IMR-90 (cell line): ENCODE measurements around the gene NDUFS5. TPM values are rescaled to one million over a fixed set of nuclear protein-coding genes. Genes with fewer than 3 reads are reported as not detected.

Source experiments
- ATAC-seq: fragments of 200-7000 bp; cut with Tn5 transposase; 2 replicates; pipeline ENCODE4 v1.9.1; 2020; ENCODE audit warnings: low read depth, mild to moderate bottlenecking, moderate library complexity
- BruUV-seq: library from RNA; stranded (reverse); fragments of 400-500 nt; replicated peaks from 2 replicates; lab custom pipeline; 2021; lab: Mats Ljungman, UMichigan
- CTCF ChIA-PET: fragments of 300-600 bp; formaldehyde crosslinking; extraction: SDS; loops from one replicate; lab custom pipeline; 2021; ENCODE audit warnings: antibody characterized with exemption; lab: Yijun Ruan, JAX
- POLR2A ChIA-PET: fragments of 300-600 bp; sonication (Branson Sonifier 250); formaldehyde crosslinking; loops from one replicate; lab custom pipeline; 2022; ENCODE audit warnings: antibody characterized with exemption; ENCODE audit not compliant: unreplicated experiment; lab: Charles Lee
- DNase-seq: peaks from one replicate; pipeline ENCODE4 v3.0.0; 2013
- H2AFZ ChIP-seq: replicated peaks from 2 replicates; pipeline ENCODE3; 2013; ENCODE audit warnings: low read length, mild to moderate bottlenecking; ENCODE audit not compliant: poor library complexity
- H2AK5ac ChIP-seq: 2 replicates; pipeline ENCODE4 v1.6.1; 2013; ENCODE audit warnings: low read depth, low read length, inconsistent platforms
- H2AK9ac ChIP-seq: replicated peaks from 2 replicates; pipeline ENCODE3; 2013; ENCODE audit warnings: mild to moderate bottlenecking, low read depth, low read length, moderate library complexity; ENCODE audit not compliant: poor library complexity
- H2BK120ac ChIP-seq: 2 replicates; pipeline ENCODE4 v1.6.1; 2013; ENCODE audit warnings: low read depth, low read length, inconsistent platforms
- H2BK15ac ChIP-seq: 3 replicates; pipeline ENCODE4 v1.6.1; 2013; ENCODE audit warnings: low read depth, low read length, inconsistent platforms
- H2BK20ac ChIP-seq: 2 replicates; pipeline ENCODE4 v1.6.1; 2013; ENCODE audit warnings: low read depth, mild to moderate bottlenecking, inconsistent platforms, low read length, moderate library complexity
- H2BK5ac ChIP-seq: 2 replicates; pipeline ENCODE4 v1.6.1; 2013; ENCODE audit warnings: mild to moderate bottlenecking, low read depth, low read length, inconsistent platforms; ENCODE audit not compliant: poor library complexity, severe bottlenecking
- H3K14ac ChIP-seq: replicated peaks from 2 replicates; pipeline ENCODE4 v1.6.1; 2013; ENCODE audit warnings: low read depth, low read length, inconsistent platforms
- H3K18ac ChIP-seq: 2 replicates; pipeline ENCODE4 v1.6.1; 2013; ENCODE audit warnings: low read depth, low read length, control low read depth
- H3K23ac ChIP-seq: 2 replicates; pipeline ENCODE4 v1.6.1; 2013; ENCODE audit warnings: low read depth, low read length, inconsistent platforms
- H3K27ac ChIP-seq: 2 replicates; pipeline ENCODE4 v1.5.1; 2013; ENCODE audit warnings: mild to moderate bottlenecking, control low read depth, low read length; ENCODE audit not compliant: insufficient read depth
- H3K27me3 ChIP-seq: 2 replicates; pipeline ENCODE4 v1.6.1; 2013; ENCODE audit warnings: low read length; ENCODE audit not compliant: control insufficient read depth, insufficient read depth
- H3K36me3 ChIP-seq: 2 replicates; pipeline ENCODE4 v1.6.1; 2013; ENCODE audit warnings: low read length, mixed read lengths; ENCODE audit not compliant: control insufficient read depth, insufficient read depth
- H3K4ac ChIP-seq: 2 replicates; pipeline ENCODE4 v1.6.1; 2013; ENCODE audit warnings: low read depth, low read length, inconsistent platforms
- H3K4me1 ChIP-seq: 2 replicates; pipeline ENCODE4 v1.6.1; 2013; ENCODE audit warnings: low read length, mixed read lengths; ENCODE audit not compliant: control insufficient read depth, insufficient read depth
- H3K4me2 ChIP-seq: 2 replicates; pipeline ENCODE4 v1.6.1; 2013; ENCODE audit warnings: low read depth, mild to moderate bottlenecking, control low read depth, low read length, moderate library complexity
- H3K4me3 ChIP-seq: 2 replicates; pipeline ENCODE4 v1.5.1; 2013; ENCODE audit warnings: low read depth, mild to moderate bottlenecking, control low read depth, low read length, moderate library complexity; ENCODE audit not compliant: insufficient read depth
- H3K56ac ChIP-seq: 2 replicates; pipeline ENCODE4 v1.6.1; 2013; ENCODE audit warnings: low read length, inconsistent platforms; ENCODE audit not compliant: insufficient read depth; ENCODE audit errors: extremely low read depth
- H3K79me1 ChIP-seq, 2 experiments: 2 replicates each; pipeline ENCODE4 v1.6.1; 2013; ENCODE audit warnings: low read length in 2 of 2, inconsistent platforms in 1 of 2, low read depth in 1 of 2
- H3K9ac ChIP-seq: 2 replicates; pipeline ENCODE4 v1.6.1; 2013; ENCODE audit warnings: low read depth, low read length, control low read depth
- H3K9me1 ChIP-seq: 2 replicates; pipeline ENCODE4 v1.6.1; 2013; ENCODE audit warnings: low read length, inconsistent platforms; ENCODE audit not compliant: insufficient read depth
- H3K9me3 ChIP-seq: 2 replicates; pipeline ENCODE4 v1.6.1; 2013; ENCODE audit warnings: low read length; ENCODE audit not compliant: control insufficient read depth, insufficient read depth
- H4K20me1 ChIP-seq: 2 replicates; pipeline ENCODE4 v1.6.1; 2013; ENCODE audit warnings: low read length, inconsistent platforms; ENCODE audit not compliant: insufficient read depth
- H4K5ac ChIP-seq: 2 replicates; pipeline ENCODE4 v1.6.1; 2013; ENCODE audit warnings: mild to moderate bottlenecking, low read depth, low read length, control low read depth
- H4K8ac ChIP-seq, 2 experiments: 2 replicates each; pipeline ENCODE4 v1.6.1; 2013; ENCODE audit warnings: low read depth in 2 of 2, low read length in 2 of 2, control low read depth in 1 of 2, inconsistent platforms in 1 of 2
- H4K91ac ChIP-seq: 2 replicates; pipeline ENCODE4 v1.6.1; 2013; ENCODE audit warnings: low read depth, low read length, inconsistent platforms; ENCODE audit not compliant: insufficient read depth
- CHD1 ChIP-seq: IDR thresholded peaks from 2 replicates; pipeline ENCODE4 v1.6.1; 2012; ENCODE audit warnings: low read depth, low read length, improper control_type of control experiment
- MAZ ChIP-seq: IDR thresholded peaks from 2 replicates; pipeline ENCODE4 v1.6.1; 2012; ENCODE audit warnings: low read depth, mild to moderate bottlenecking, low read length, improper control_type of control experiment, moderate library complexity, borderline replicate concordance
- RCOR1 ChIP-seq: IDR thresholded peaks from 2 replicates; pipeline ENCODE4 v1.6.1; 2012; ENCODE audit warnings: mild to moderate bottlenecking, low read length, improper control_type of control experiment; ENCODE audit not compliant: insufficient replicate concordance
- RFX5 ChIP-seq: IDR thresholded peaks from 2 replicates; pipeline ENCODE4 v1.8.0; 2012; ENCODE audit warnings: low read depth, mild to moderate bottlenecking, low read length, moderate library complexity
- WGBS, 2 experiments: methylation state at CpG; one replicate each; pipeline versions ENCODE4 v1.1.5 to v1.1.7; 2013; ENCODE audit warnings: missing lambda C conversion rate in 2 of 2; ENCODE audit not compliant: insufficient read length in 1 of 2; ENCODE audit errors: extremely low coverage in 2 of 2; 5-methylcytosine and 5-hydroxymethylcytosine counted together
- dilution Hi-C: fragments of 300-500 bp; cut with HindIII; formaldehyde crosslinking; loops from one replicate; pipeline ENCODE4 v1.14.3; 2018; ENCODE audit warnings: low sequenced_read_pairs; ENCODE audit not compliant: unreplicated experiment
- in situ Hi-C: fragments of 300-500 bp; cut with MboI; formaldehyde crosslinking; loops from 3 replicates; pipeline ENCODE4 v1.14.3; 2019; ENCODE audit warnings: low sequenced_read_pairs, inconsistent platforms, mixed read lengths
- intact Hi-C: fragments of 100-400 bp; cut with micrococcal nuclease; formaldehyde crosslinking; loops from 2 replicates; pipeline ENCODE4 v1.10.0; 2022
- polyA plus RNA-seq, 3 experiments: library from polyadenylated mRNA; depleted of rRNA; stranded (reverse); fragments of >200 nt; gene quantifications; 2 replicates each; pipeline ENCODE4 v1.2.3, GENCODE V29; 2012; ENCODE audit warnings: low replicate concordance in 1 of 3
- total RNA-seq: library from RNA; depleted of rRNA; stranded (reverse); fragments of >200 nt; gene quantifications from 2 replicates; pipeline ENCODE4 v1.2.3, GENCODE V29; 2012

Gene NDUFS5
- total and polyA plus RNA-seq, 2 of the 4 experiments (the other 2 are of a cell fraction), result 645 to 1,092 TPM

GRCh38 chr1:38990386-38990737 lies 35.8 kb upstream of the NDUFS5 start:
- Histone ChIP-seq H4K20me1 (peaks cover 39% of the 10 kb centered on the region), H2AK5ac (no peak overlapping the region), H3K9me1 (peaks cover 3% of the 10 kb centered on the region; the same call in 1 of the 2 replicates), H3K4ac (peak overlapping the region; percentile 85), H3K27me3 (no peaks in the 10 kb centered on the region), H3K56ac (0 out of 2 replicates have a peak overlapping the region, but pooled peaks have one; percentile 45), H3K14ac (peak overlapping the region; percentile 46), H3K4me3 (peak overlapping the region; percentile 54; the same call in 1 of the 2 replicates), H3K36me3 (peaks cover 1% of the 10 kb centered on the region), H4K8ac (peak overlapping the region; percentile 91 to 94), H4K5ac (peak overlapping the region; percentile 90), H2AK9ac (no peak overlapping the region), H2BK5ac (peak overlapping the region; percentile 84), H3K9me3 (no peaks in the 10 kb centered on the region), H4K91ac (peak overlapping the region; percentile 72), H2BK15ac (peak overlapping the region; percentile 45; the same call in 1 of the 3 replicates), H3K9ac (peak overlapping the region; percentile 70), H3K79me1 (peaks cover 7 to 15% of the 10 kb centered on the region in 2 experiments; a peak in 2 of 4 replicates), H3K4me2 (peak overlapping the region; percentile 74), H2BK20ac (no peak overlapping the region; the same call in 1 of the 2 replicates), H3K4me1 (peaks cover 12% of the 10 kb centered on the region), H2AFZ (peak overlapping the region; percentile 85), H3K27ac (peak overlapping the region; percentile 81), H2BK120ac (peak overlapping the region; percentile 28; the same call in 1 of the 2 replicates), H3K18ac (peak overlapping the region; percentile 75), H3K23ac (peak overlapping the region; percentile 13; the same call in 1 of the 2 replicates)
- ATAC-seq (no peak), DNase-seq (peak; percentile 37)
- intact Hi-C loops (loop anchor here (2.0 kb wide), 1 partner anchor 132 kb away; the partner anchor contains the start of gene RRAGC), dilution Hi-C loops (no loop called here), in situ Hi-C loops (no loop called here)
- no TSS peak for BruUV-seq
- TF ChIP-seq RCOR1 (no peak), CHD1 (no peak), RFX5 (no peak), MAZ (no peak)
- no CpG with 5 or more reads among the region's 5 CpGs for WGBS, 2 experiments
- CTCF ChIA-PET, result no interaction called here
- POLR2A ChIA-PET, result interaction anchor here (0.5 kb wide), 1 partner anchor 36 kb away, joined by 3 read pairs; the partner anchor contains the start of gene NDUFS5
